A673 (cell line): ENCODE results near the gene CIDEC.

ENCODE experiments used
- EZH2 ChIP-seq: fragments of 200-600 bp; sonication (generic); IDR thresholded peaks from 2 replicates; pipeline ENCODE4 v1.6.1; 2017; ENCODE audit warnings: borderline replicate concordance, low read depth, mild to moderate bottlenecking, mixed read lengths, antibody characterized with exemption, low read length; ENCODE audit not compliant: poor library complexity, severe bottlenecking
- TF ChIP-seq, protein P1 (sequence below): fragments of 300-800, 200-600 bp; sonication (generic); conservative IDR thresholded peaks from 2 replicates; pipeline ENCODE4 v1.5.1; 2017; ENCODE audit warnings: low read depth, mild to moderate bottlenecking, antibody characterized with exemption, low read length, moderate library complexity, mixed read lengths

DNA sequence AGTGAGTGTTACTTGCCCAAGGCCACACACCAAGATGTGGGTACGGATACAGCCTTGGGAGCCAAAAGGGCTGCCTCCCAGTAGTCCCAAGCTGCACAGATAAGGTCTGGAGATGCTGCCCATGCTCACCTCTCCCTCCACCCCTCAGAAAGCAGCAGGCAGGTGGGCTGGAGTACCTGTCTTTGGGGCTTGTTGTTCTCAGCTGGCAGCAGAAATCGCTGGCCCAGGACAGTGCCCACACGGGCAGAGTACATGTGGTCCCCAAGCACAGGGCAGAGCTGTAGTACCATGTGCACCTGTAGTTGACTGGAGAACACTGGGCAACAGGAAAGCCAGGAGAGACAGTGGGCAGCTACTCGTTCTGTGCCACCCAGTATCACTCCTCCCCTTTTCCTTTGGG, 41.2 kb downstream of the CIDEC start:
- TF ChIP-seq, protein P1, sequence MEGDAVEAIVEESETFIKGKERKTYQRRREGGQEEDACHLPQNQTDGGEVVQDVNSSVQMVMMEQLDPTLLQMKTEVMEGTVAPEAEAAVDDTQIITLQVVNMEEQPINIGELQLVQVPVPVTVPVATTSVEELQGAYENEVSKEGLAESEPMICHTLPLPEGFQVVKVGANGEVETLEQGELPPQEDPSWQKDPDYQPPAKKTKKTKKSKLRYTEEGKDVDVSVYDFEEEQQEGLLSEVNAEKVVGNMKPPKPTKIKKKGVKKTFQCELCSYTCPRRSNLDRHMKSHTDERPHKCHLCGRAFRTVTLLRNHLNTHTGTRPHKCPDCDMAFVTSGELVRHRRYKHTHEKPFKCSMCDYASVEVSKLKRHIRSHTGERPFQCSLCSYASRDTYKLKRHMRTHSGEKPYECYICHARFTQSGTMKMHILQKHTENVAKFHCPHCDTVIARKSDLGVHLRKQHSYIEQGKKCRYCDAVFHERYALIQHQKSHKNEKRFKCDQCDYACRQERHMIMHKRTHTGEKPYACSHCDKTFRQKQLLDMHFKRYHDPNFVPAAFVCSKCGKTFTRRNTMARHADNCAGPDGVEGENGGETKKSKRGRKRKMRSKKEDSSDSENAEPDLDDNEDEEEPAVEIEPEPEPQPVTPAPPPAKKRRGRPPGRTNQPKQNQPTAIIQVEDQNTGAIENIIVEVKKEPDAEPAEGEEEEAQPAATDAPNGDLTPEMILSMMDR = no peak
- no peak for TF ChIP-seq EZH2
